Tibial nerve (tissue), 4 donors: ENCODE measurements around the gene MS4A13. TPM values are rescaled to one million over a fixed set of nuclear protein-coding genes. Genes with fewer than 3 reads are reported as not detected.

Experiments used
- DNase-seq, 2 donors: peaks; one replicate each; pipeline ENCODE4 v3.0.0-alpha.2; 2019; ENCODE audit warnings: low spot score in 2 of 2
- H3K27ac ChIP-seq, 4 donors: fragments of 200-600 bp; sonication (generic) in 3 of 4; one replicate each; pipeline ENCODE4 v1.5.1; 2017 to 2019; ENCODE audit warnings: mild to moderate bottlenecking in 1 of 4
- H3K27me3 ChIP-seq, 2 donors: fragments of 200-600 bp; sonication (generic) in 1 of 2; one replicate each; pipeline versions ENCODE4 v1.5.1 to v1.6.0; 2017 to 2019
- H3K36me3 ChIP-seq, 3 donors: fragments of 200-600 bp; sonication (generic); one replicate each; pipeline ENCODE4 v1.5.1; 2018 to 2019
- H3K4me1 ChIP-seq, 4 donors: fragments of 200-600 bp; sonication (generic) in 3 of 4; one replicate each; pipeline ENCODE4 v1.5.1; 2017 to 2019
- H3K4me3 ChIP-seq, 4 donors: fragments of 200-600 bp; sonication (generic) in 3 of 4; one replicate each; pipeline ENCODE4 v1.5.1; 2017 to 2019; ENCODE audit warnings: mild to moderate bottlenecking in 1 of 4, moderate library complexity in 1 of 4
- H3K9me3 ChIP-seq, 4 donors: fragments of 200-600 bp; sonication (generic) in 3 of 4; one replicate each; pipeline ENCODE4 v1.5.1; 2017 to 2019
- EP300 ChIP-seq, 2 donors: sonication (generic); formaldehyde crosslinking; IDR thresholded peaks; one replicate each; pipeline ENCODE4 v1.6.1; 2017; ENCODE audit warnings: antibody characterized with exemption in 2 of 2, mild to moderate bottlenecking in 1 of 2
- POLR2A ChIP-seq, 2 donors: fragments of 450-650 bp; IDR thresholded peaks; one replicate each; pipeline ENCODE4 v1.6.1; 2017; ENCODE audit warnings: antibody characterized with exemption in 2 of 2, mild to moderate bottlenecking in 2 of 2, moderate library complexity in 2 of 2
- whole genome bisulfite sequencing, 2 donors: methylation state at CpG; one replicate each; pipeline ENCODE4 v1.1.5; 2018; 5-methylcytosine and 5-hydroxymethylcytosine counted together
- total RNA-seq, 4 donors: library from RNA; depleted of rRNA; stranded (reverse); fragments of >200 nt; gene quantifications; one replicate each; pipeline ENCODE4 v1.1.0, GENCODE V29; 2016
- TF ChIP-seq, protein P1 (sequence below), 5 experiments: fragments of 200-600 bp in 3 of 5; fragments of 450-650 bp in 2 of 5; sonication (generic) in 3 of 5; IDR thresholded peaks; one replicate each; pipeline ENCODE4 v1.5.1; 2016 to 2019; ENCODE audit warnings: antibody characterized with exemption in 5 of 5, mild to moderate bottlenecking in 3 of 5, moderate library complexity in 2 of 5

MS4A13 gene
- total RNA-seq, 4 donors from 2014 or later: not detected

DNA sequence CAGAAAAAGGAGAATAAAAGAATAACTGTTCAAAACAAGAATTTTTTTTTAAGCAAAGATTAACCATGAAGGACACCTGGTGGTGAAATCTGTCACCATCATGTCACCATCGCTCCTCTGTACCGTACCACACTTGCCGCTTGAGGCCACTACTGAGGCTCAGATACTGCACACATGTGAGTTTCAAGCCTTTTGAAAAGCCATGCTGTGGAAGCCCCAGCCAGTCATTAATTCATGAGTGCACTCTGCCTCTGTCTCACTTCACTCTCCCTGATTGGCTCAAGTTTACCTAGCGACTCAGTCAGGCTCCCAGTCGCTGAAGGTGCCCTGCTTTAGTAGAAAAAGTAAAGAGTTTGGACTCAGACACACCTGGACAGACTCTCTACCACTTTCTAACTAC, 29.2 kb upstream of the MS4A13 start:
- H3K9me3 ChIP-seq: no peaks in the 10 kb centered on the region
- no peak overlapping the region for H3K27ac ChIP-seq
- H3K36me3 ChIP-seq: no peaks in the 10 kb centered on the region
- WGBS, 2 donors: 74 to 76% methylated on average over 5 of the region's 5 CpGs
- no peak overlapping the region for H3K4me3 ChIP-seq
- TF ChIP-seq, protein P1, sequence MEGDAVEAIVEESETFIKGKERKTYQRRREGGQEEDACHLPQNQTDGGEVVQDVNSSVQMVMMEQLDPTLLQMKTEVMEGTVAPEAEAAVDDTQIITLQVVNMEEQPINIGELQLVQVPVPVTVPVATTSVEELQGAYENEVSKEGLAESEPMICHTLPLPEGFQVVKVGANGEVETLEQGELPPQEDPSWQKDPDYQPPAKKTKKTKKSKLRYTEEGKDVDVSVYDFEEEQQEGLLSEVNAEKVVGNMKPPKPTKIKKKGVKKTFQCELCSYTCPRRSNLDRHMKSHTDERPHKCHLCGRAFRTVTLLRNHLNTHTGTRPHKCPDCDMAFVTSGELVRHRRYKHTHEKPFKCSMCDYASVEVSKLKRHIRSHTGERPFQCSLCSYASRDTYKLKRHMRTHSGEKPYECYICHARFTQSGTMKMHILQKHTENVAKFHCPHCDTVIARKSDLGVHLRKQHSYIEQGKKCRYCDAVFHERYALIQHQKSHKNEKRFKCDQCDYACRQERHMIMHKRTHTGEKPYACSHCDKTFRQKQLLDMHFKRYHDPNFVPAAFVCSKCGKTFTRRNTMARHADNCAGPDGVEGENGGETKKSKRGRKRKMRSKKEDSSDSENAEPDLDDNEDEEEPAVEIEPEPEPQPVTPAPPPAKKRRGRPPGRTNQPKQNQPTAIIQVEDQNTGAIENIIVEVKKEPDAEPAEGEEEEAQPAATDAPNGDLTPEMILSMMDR (IDR thresholded peaks at IDR 0.05): peak in 1 of 5 experiments; percentile 47
- TF ChIP-seq POLR2A (IDR thresholded peaks at IDR 0.05) (no peak), EP300 (IDR thresholded peaks at IDR 0.05) (no peak)
- DNase-seq: peak in 1 of 2 donors; percentile 8
- no peaks in the 10 kb centered on the region for H3K27me3 ChIP-seq
- no peaks in the 10 kb centered on the region for H3K4me1 ChIP-seq

DNA sequence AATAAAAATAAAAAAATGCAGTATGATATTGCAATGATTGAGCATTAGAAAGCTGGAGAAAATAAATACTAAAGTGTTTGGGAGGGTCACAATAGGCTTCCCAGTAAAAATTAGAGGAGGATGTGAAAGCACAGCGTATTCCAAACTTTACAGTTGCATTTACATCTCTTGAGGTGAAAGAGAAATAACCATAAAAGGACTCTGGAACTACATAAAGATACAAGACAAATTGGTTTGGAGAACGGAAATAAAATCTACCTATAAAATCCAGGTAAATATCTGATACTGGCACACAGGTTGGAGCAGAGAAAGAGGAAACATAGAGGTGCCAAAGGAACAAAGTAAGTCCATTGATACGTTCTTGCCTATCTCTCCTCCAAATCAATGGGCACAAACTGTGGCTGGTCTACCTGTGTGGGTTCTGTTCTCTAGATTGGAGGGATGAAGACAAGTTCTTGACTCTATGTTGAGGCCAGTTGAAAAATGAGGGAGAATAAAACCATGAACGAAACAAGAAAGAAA, 22.6 kb upstream of the MS4A13 start, which contains the start of gene MS4A12:
Gene MS4A12 (plus strand): TSS at position 291 of the 522 bp plus-strand sequence. CDS start 4,541 bp downstream, outside the sequence.
- Histone ChIP-seq H3K4me3 (no peak within 1 kb of the TSS), H3K36me3 (no peaks in the 10 kb centered on the region), H3K9me3 (no peaks in the 10 kb centered on the region), H3K27ac (no peak within 1 kb of the TSS), H3K4me1 (no peaks in the 10 kb centered on the region), H3K27me3 (no peaks in the 10 kb centered on the region)
- 64 to 83% methylated on average over 4 of the region's 4 CpGs for WGBS, 2 donors
- TF ChIP-seq, protein P1 (IDR thresholded peaks at IDR 0.05): no peak
- TF ChIP-seq EP300 (IDR thresholded peaks at IDR 0.05) (no peak), POLR2A (IDR thresholded peaks at IDR 0.05) (no peak)
- DNase-seq: no peak

DNA sequence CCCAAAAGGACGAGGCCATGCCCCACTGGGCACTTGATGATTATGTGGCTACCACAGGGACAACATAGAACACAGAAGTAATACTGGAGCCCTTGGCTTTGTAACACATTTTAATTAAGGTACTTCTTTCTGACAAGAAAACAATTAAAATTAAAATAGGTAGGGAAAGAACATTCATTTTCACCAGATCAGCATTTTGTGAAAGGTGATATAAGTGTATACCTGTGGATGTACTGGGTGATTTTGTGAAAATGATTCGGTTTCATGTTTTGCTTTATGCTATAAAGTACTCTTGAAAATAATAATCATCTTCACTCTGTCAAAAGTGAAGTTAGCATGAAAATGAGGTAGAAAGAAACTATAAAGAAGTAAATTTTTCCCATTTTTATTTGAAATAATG, 21.7 kb upstream of the MS4A13 start:
- Histone ChIP-seq H3K36me3 (no peaks in the 10 kb centered on the region), H3K9me3 (no peaks in the 10 kb centered on the region), H3K27me3 (no peaks in the 10 kb centered on the region), H3K27ac (no peak overlapping the region), H3K4me1 (no peaks in the 10 kb centered on the region), H3K4me3 (no peak overlapping the region)
- 84 to 92% methylated on average over 2 of the region's 2 CpGs for WGBS, 2 donors
- TF ChIP-seq, protein P1 (IDR thresholded peaks at IDR 0.05): no peak
- no peak for DNase-seq

DNA sequence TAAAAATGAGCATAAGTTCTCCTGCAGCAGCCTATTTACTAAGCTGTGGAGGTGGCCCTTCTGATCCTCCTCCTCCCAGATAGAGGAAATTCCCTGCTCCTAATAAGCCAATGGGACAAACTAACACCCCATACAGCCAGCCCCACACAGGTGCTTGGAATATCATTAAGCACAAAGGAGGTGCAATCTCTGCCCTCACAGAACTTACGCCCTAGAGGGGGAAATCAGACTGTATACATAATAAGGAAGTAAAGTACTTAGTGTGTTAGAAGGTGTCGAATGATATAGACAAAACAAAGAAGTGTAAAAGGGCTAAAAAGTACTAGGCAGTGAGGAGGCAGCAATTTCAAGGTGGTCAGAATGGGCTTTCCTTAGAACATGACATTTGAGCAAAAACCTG, 16.8 kb upstream of the MS4A13 start:
- 65 to 87% methylated on average over 2 of the region's 2 CpGs for WGBS, 2 donors
- DNase-seq: no peak
- H3K4me1 ChIP-seq: peaks cover 0 to 4% (median 0%) of the 10 kb centered on the region in 4 donors
- no peaks in the 10 kb centered on the region for H3K27me3 ChIP-seq
- no peaks in the 10 kb centered on the region for H3K36me3 ChIP-seq
- TF ChIP-seq POLR2A (IDR thresholded peaks at IDR 0.05) (no peak), EP300 (IDR thresholded peaks at IDR 0.05) (no peak)
- TF ChIP-seq, protein P1 (IDR thresholded peaks at IDR 0.05): no peak
- no peak overlapping the region for H3K4me3 ChIP-seq
- no peaks in the 10 kb centered on the region for H3K9me3 ChIP-seq
- peak overlapping the region in 1 of 4 donors; percentile 8 for H3K27ac ChIP-seq

DNA sequence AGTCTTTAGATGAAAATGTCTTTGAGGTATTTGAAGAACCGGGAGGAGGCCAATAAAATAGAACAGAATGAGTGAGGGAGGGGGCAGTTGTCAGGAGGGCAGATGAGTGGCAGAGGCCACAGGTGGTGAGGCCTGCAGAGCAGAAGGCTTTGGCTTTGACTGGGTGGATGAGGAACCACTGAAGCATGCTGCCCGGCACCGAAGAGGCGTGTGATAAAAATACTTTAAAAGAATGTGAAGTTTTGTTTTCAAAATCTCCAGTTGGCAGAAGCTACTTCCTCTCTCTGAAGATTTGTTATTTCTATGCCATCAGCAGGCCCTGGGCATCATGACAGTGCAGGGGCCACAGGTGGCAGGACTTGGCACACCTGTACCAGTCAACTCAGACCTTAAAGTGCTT, 16.3 kb upstream of the MS4A13 start:
- no peaks in the 10 kb centered on the region for H3K9me3 ChIP-seq
- H3K27me3 ChIP-seq: no peaks in the 10 kb centered on the region
- no peak overlapping the region for H3K4me3 ChIP-seq
- peaks cover 0 to 4% (median 0%) of the 10 kb centered on the region in 4 donors for H3K4me1 ChIP-seq
- peak overlapping the region in 1 of 4 donors; percentile 8 for H3K27ac ChIP-seq
- 49 to 60% methylated on average over 4 of the region's 4 CpGs for WGBS, 2 donors
- DNase-seq: no peak
- H3K36me3 ChIP-seq: no peaks in the 10 kb centered on the region
- TF ChIP-seq POLR2A (IDR thresholded peaks at IDR 0.05) (no peak), EP300 (IDR thresholded peaks at IDR 0.05) (no peak)
- TF ChIP-seq, protein P1 (IDR thresholded peaks at IDR 0.05): no peak
